Aorta (tissue), 5 donors: ENCODE results near the gene ITSN1. TPM values are rescaled to one million over a fixed set of nuclear protein-coding genes. Genes with fewer than 3 reads are reported as not detected.
A peak's percentile ranks its signal among the peaks of the same experiment; 100 is the strongest.

Source experiments
- ATAC-seq: fragments of 200-7000 bp; cut with Tn5 transposase; one replicate; pipeline ENCODE4 v1.9.1; 2022; ENCODE audit warnings: moderate library complexity; ENCODE audit not compliant: low FRiP score
- DNase-seq, 2 donors: peaks; one replicate each; pipeline ENCODE4 v3.0.0-alpha.2; 2020
- H3K27ac ChIP-seq, 2 donors: one replicate each; pipeline ENCODE4 v1.5.1; 2013; ENCODE audit warnings: low read length in 2 of 2, mild to moderate bottlenecking in 2 of 2, moderate library complexity in 2 of 2, control low read depth in 1 of 2, inconsistent platforms in 1 of 2, low read depth in 1 of 2
- H3K27me3 ChIP-seq, 2 donors: one replicate each; pipeline ENCODE4 v1.6.1; 2013; ENCODE audit warnings: control low read depth in 1 of 2, low read length in 1 of 2, mild to moderate bottlenecking in 1 of 2, moderate library complexity in 1 of 2; ENCODE audit not compliant: insufficient read depth in 2 of 2, control insufficient read depth in 1 of 2
- H3K36me3 ChIP-seq, 2 donors: one replicate each; pipeline ENCODE4 v1.6.1; 2013; ENCODE audit warnings: control low read depth in 1 of 2, low read length in 1 of 2, mild to moderate bottlenecking in 1 of 2; ENCODE audit not compliant: insufficient read depth in 2 of 2, control insufficient read depth in 1 of 2
- H3K4me1 ChIP-seq, 2 donors: one replicate each; pipeline ENCODE4 v1.6.1; 2013; ENCODE audit warnings: low read length in 2 of 2, control low read depth in 1 of 2, mild to moderate bottlenecking in 1 of 2, moderate library complexity in 1 of 2; ENCODE audit not compliant: insufficient read depth in 2 of 2, control insufficient read depth in 1 of 2
- H3K4me3 ChIP-seq, 2 donors: one replicate each; pipeline ENCODE4 v1.5.1; 2013; ENCODE audit warnings: low read length in 2 of 2, control low read depth in 1 of 2, mild to moderate bottlenecking in 1 of 2
- H3K9me3 ChIP-seq: one replicate; pipeline ENCODE4 v1.6.1; 2013; ENCODE audit warnings: mild to moderate bottlenecking, low read length; ENCODE audit not compliant: control insufficient read depth
- WGBS, 2 donors: extraction: QIAGEN DNeasy Blood & Tissue Kit; methylation state at CpG; one replicate each; pipeline ENCODE4 v1.1.7; 2013; 5-methylcytosine and 5-hydroxymethylcytosine counted together
- intact Hi-C, 2 donors: fragments of 100-400 bp; cut with DNase I; formaldehyde crosslinking; loops; one replicate each; pipeline versions ENCODE4 v1.14.2 to v1.15.0; 2022
- polyA plus RNA-seq, 2 donors: library from polyadenylated mRNA; stranded (reverse); fragments of 200-250 nt; gene quantifications; one replicate each; pipeline ENCODE4 v1.2.3, GENCODE V29; 2013
- total RNA-seq, 2 donors: library from RNA; stranded (reverse); fragmentation: NEBNext Ultra II Directional; extraction: Animal tissue kit (Norgen Biotek cat#: 25700); gene quantifications; one replicate each; pipeline ENCODE4 v1.2.1, GENCODE V29; 2021
- donor health status: healthy with polysubstance abuse.
- donor health status: Bipolar disorder and iron deficiency.
- donor health status: DM: no; HTN: no; CAD: no.
- donor health status: DM: no; HTN: no; CAD: no.
- donor health status: DM: yes; HTN: yes; CAD: no.

Gene ITSN1
- total and polyA plus RNA-seq, 4 donors, result 20.8 to 103 (median 37.1) TPM

GRCh38 chr21:33800753-33801423 is 158.6 kb downstream of the ITSN1 start:
- ATAC-seq, result no peak

DNA sequence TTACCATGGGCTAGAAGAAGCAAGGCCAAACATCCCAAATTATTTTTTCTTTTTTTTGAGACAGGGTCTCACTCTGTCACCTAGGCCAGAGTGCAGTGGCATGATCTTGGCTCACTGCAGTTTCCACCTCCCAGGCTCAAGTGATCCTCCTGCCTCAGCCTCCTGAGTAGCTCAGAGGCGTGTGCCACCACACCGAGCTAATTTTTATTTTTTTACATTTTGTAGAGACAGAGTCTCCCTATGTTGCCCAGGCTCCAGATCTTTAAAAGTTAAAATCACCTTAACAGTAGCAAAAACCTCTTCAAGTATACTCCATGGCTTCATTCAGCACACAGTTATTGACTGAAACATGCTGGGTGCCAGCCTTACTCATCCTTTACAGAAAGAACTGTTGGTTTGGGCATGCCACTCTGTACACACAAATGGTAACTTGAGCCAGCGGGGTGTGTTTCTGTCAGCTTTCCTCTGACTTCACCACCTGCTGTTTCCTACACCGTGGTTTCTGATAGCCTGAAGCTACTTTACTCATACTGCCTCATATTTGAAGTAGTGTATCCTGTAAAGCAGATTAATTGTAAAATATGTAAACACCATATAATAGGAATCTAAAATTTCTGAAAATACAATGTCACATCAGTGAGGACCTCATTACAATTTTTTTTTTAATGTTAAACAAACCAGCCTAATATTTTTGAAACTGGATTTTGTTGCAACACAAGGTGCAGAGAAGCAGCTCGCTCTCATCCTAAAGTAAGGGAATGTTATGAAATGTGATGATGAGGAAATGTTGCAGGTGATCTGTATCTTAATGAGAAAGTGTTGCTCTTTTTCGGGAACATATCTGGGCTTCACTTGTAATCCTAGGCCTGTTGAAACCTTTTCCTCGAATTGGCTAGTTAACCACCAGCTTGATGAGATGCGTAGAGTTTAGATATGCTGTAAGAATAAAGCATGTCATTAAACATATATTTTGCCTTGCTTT is 159.4 kb downstream of the ITSN1 start:
- DNase-seq, result no peak
- intact Hi-C loops, result no loop called here
- Histone ChIP-seq H3K4me3 (no peak overlapping the region), H3K36me3 (peaks cover 0 to 5% of the 10 kb centered on the region in 2 donors), H3K9me3 (no peaks in the 10 kb centered on the region), H3K27ac (no peak overlapping the region), H3K4me1 (peaks cover 0 to 2% of the 10 kb centered on the region in 2 donors), H3K27me3 (no peaks in the 10 kb centered on the region)
- peak; percentile 66 for ATAC-seq
- 27 to 32% methylated on average over 8 of the region's 8 CpGs for WGBS, 2 donors

More at GRCh38 chr21:33800753-33801423, 158.6 kb downstream of the ITSN1 start:
- Histone ChIP-seq H3K27ac (no peak overlapping the region), H3K4me3 (no peak overlapping the region), H3K36me3 (peaks cover 0 to 5% of the 10 kb centered on the region in 2 donors), H3K9me3 (no peaks in the 10 kb centered on the region), H3K27me3 (no peaks in the 10 kb centered on the region), H3K4me1 (peaks cover 0 to 2% of the 10 kb centered on the region in 2 donors)
- intact Hi-C loops, result no loop called here
- WGBS, 2 donors, result 96% methylated on average over 5 of the region's 5 CpGs
- DNase-seq, result no peak

- Histone ChIP-seq H3K36me3 (peaks cover 0 to 5% of the 10 kb centered on the region in 2 donors), H3K9me3 (no peaks in the 10 kb centered on the region), H3K27ac (no peak overlapping the region), H3K27me3 (no peaks in the 10 kb centered on the region), H3K4me1 (peaks cover 0 to 2% of the 10 kb centered on the region in 2 donors), H3K4me3 (no peak overlapping the region)
- ATAC-seq (peak; percentile 62), DNase-seq (no peak)
- WGBS, 2 donors, result 4 to 6% methylated on average over 4 of the region's 4 CpGs
- intact Hi-C loops, result no loop called here
Measured at GRCh38 chr21:33802481-33802880, 160.2 kb downstream of the ITSN1 start.

DNA sequence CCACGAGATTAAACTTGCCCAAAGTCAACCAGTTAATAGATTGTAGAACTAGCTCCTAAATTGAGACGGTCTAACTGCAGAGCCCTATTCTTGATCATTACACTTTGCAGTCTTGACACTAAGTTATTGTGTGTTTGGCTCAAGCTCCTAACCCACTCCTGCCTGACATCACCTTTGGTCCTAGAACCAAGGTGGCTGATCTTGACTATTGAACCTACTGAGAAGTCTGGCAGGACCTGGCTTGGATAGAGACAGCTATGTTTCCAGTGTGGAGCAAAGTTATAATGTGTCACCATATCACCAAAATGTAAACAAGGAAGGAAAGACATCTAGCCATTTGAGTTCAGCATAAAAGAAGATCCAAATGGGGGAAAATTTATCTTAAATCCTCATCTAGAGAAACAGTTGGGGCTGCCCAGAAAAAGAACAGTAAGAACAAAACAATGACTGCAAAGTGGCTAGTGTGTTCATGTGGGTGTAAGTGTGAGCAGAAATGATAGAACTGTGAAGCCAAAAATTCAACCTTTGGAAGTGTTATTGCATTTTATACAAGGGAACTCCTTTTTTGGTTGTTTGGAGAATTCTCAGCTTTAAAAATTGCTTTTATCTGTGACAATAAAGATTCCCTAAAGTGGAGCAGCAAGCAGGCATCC is 166.5 kb downstream of the ITSN1 start:
- Histone ChIP-seq H3K4me1 (peaks cover 2 to 3% of the 10 kb centered on the region in 2 donors), H3K27me3 (no peaks in the 10 kb centered on the region), H3K4me3 (no peak overlapping the region), H3K9me3 (no peaks in the 10 kb centered on the region), H3K27ac (no peak overlapping the region), H3K36me3 (no peaks in the 10 kb centered on the region)
- 79 to 86% methylated on average over 2 of the region's 2 CpGs for WGBS, 2 donors
- intact Hi-C loops, result no loop called here
- DNase-seq, result no peak
- ATAC-seq, result no peak

GRCh38 chr21:33810766-33811165 is 168.5 kb downstream of the ITSN1 start:
- H3K27me3 ChIP-seq, result no peaks in the 10 kb centered on the region
- H3K4me3 ChIP-seq, result no peak overlapping the region
- 17 to 20% methylated on average over 4 of the region's 4 CpGs for WGBS, 2 donors
- H3K9me3 ChIP-seq, result no peaks in the 10 kb centered on the region
- H3K4me1 ChIP-seq, result peaks cover 2 to 3% of the 10 kb centered on the region in 2 donors
- DNase-seq (no peak), ATAC-seq (peak; percentile 23)
- intact Hi-C loops, result no loop called here
- no peaks in the 10 kb centered on the region for H3K36me3 ChIP-seq
- H3K27ac ChIP-seq, result no peak overlapping the region

GRCh38 chr21:33811167-33812010 is 169.1 kb downstream of the ITSN1 start:
- ATAC-seq, result no peak
- H3K27me3 ChIP-seq, result no peaks in the 10 kb centered on the region
- no peak overlapping the region for H3K27ac ChIP-seq
- no peaks in the 10 kb centered on the region for H3K36me3 ChIP-seq
- no peak for DNase-seq
- intact Hi-C loops, result no loop called here
- H3K4me3 ChIP-seq, result no peak overlapping the region
- peaks cover 2 to 3% of the 10 kb centered on the region in 2 donors for H3K4me1 ChIP-seq
- H3K9me3 ChIP-seq, result no peaks in the 10 kb centered on the region
- 21 to 22% methylated on average over 5 of the region's 5 CpGs for WGBS, 2 donors

- no peak overlapping the region for H3K4me3 ChIP-seq
- WGBS, 2 donors, result 20 to 26% methylated on average over 7 of the region's 7 CpGs
- no peak overlapping the region for H3K27ac ChIP-seq
- no peaks in the 10 kb centered on the region for H3K27me3 ChIP-seq
- DNase-seq (no peak), ATAC-seq (no peak)
- H3K36me3 ChIP-seq, result no peaks in the 10 kb centered on the region
- intact Hi-C loops, result no loop called here
- H3K9me3 ChIP-seq, result no peaks in the 10 kb centered on the region
- peaks cover 2 to 3% of the 10 kb centered on the region in 2 donors for H3K4me1 ChIP-seq
Measured at GRCh38 chr21:33813832-33814365, 171.6 kb downstream of the ITSN1 start.
